ENCODE data around the gene PTH2.

The PTH2 gene

DNA sequence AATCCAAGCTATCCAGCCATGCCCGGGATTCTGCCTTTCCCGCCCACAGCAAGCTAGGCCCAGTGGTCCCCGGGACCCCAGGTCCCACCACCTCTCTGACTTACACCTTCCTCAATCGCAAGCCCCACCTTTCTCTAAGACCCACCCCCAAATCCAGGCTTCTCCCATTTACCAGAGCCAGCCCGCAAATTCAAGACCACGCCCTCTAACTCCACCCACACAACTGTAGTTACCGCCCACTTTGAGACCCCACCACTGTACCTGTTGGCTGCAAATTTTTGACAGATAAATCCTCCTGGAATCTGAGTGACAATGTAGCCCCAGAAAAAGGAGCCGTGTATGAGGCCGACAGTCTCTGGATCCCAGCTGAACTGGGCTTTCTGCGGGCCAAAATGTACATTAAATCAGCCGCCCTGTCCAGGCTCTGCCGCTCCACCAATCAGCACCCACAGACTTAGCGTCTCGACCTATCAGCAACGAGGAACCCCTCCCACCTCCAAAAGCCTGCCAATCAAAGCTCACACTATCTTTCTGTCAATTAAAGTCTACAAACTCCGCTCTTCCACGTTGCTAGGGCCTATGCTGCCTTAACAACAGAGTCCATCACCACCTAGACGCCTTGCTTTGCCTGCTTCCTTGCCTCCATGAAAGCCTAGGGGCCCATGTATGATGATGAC is 11.8 kb upstream of the PTH2 start:
- peak overlapping the region; percentile 28 for H2BK15ac ChIP-seq (ENCODE audit: low read length)
- H4K91ac ChIP-seq (ENCODE audit: low read depth, low read length, poor library complexity) = no peak overlapping the region
- H3K36me3 ChIP-seq (replicated peaks in 1 of 2; ENCODE audit: control insufficient read depth in 2 of 2, insufficient read depth in 2 of 2, low read length in 2 of 2) = no peaks in the 10 kb centered on the region
- H2BK120ac ChIP-seq (ENCODE audit: low read depth, low read length) = no peak overlapping the region
- no peak overlapping the region for H3K14ac ChIP-seq (ENCODE audit: low read length)
- no peak overlapping the region for H3K9ac ChIP-seq (ENCODE audit: low read depth, low read length, poor library complexity)
- no peak overlapping the region for H2BK12ac ChIP-seq (ENCODE audit: low read length)
- DNase-seq (ENCODE audit: low spot score) = no peak
- H2AFZ ChIP-seq (ENCODE audit: low read length) = no peak overlapping the region
- H3K4me3 ChIP-seq (ENCODE audit: low read length in 2 of 2) = no peak overlapping the region
- H3K27ac ChIP-seq (replicated peaks; ENCODE audit: low read length) = no peak overlapping the region
- H3K23ac ChIP-seq (ENCODE audit: low read depth, low read length, poor library complexity) = no peak overlapping the region
- peaks cover 11 to 98% (median 66%) of the 10 kb centered on the region in 3 experiments for H3K27me3 ChIP-seq (ENCODE audit: control insufficient read depth in 3 of 3, insufficient read depth in 3 of 3, low read depth in 1 of 3, low read length in 3 of 3)
- no peak overlapping the region for H3K4ac ChIP-seq (ENCODE audit: low read length)
- peaks cover 3 to 12% of the 10 kb centered on the region in 2 donors for H3K4me1 ChIP-seq (ENCODE audit: control insufficient read depth in 2 of 2, insufficient read depth in 1 of 2, low read depth in 1 of 2, low read length in 2 of 2)
- H3K18ac ChIP-seq (ENCODE audit: low read length) = peak overlapping the region; percentile 7
- no peak overlapping the region for H3K4me2 ChIP-seq (ENCODE audit: insufficient read depth, low read length, poor library complexity, severe bottlenecking)
- H2BK5ac ChIP-seq (ENCODE audit: low read length) = no peak overlapping the region
- peaks cover 12 to 13% of the 10 kb centered on the region in 2 donors for H3K9me3 ChIP-seq (replicated peaks in 1 of 2; ENCODE audit: control insufficient read depth in 2 of 2, insufficient read depth in 1 of 2, low read depth in 1 of 2, low read length in 2 of 2)
- no CpG with 5 or more reads among the region's 18 CpGs for WGBS, 2 donors (ENCODE audit: extremely low coverage in 2 of 2, insufficient read length in 2 of 2, insufficient replicate concordance in 1 of 2)
- H2AK5ac ChIP-seq (ENCODE audit: low read depth, low read length) = peak overlapping the region; percentile 98
- no peak overlapping the region for H4K8ac ChIP-seq (ENCODE audit: low read depth, low read length)
- H3K79me1 ChIP-seq (ENCODE audit: low read depth, low read length) = no peaks in the 10 kb centered on the region

DNA sequence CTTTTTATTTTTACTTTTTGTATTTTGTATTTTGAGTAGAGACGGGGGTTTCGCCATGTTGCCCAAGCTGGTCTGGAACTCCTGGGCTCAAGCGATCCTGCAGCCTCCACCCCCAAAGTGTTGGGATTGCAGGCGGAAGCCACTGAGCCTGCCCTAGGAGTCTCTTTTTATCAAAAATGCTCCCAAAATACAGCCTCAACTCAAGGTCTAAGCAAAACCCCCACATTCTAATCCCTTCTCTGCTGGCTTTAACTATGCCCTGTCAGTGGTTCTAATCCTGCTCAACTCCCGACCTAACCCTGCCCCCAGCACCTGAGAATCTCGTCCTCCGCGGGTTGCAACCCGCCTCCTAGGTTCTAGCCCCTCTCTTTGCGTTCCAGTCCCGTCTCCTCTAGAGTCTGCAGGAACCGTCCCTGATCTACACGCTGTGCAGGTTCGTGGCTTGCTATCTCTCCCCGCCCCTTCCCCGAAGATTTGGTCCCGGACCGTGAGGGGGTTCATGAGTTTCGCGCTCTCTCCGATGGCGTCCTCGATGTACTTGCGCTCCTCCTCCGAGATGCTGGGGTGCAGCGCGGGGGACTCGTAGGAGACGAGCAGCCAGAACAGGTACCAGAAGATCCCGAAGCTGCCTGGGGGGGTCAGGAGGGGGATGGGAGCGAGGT is 10.1 kb upstream of the PTH2 start:
- Histone ChIP-seq H3K79me1 (ENCODE audit: low read depth, low read length) (peaks cover 2% of the 10 kb centered on the region), H3K4me2 (ENCODE audit: insufficient read depth, low read length, poor library complexity, severe bottlenecking) (no peak overlapping the region), H4K8ac (ENCODE audit: low read depth, low read length) (no peak overlapping the region), H3K23ac (ENCODE audit: low read depth, low read length, poor library complexity) (peak overlapping the region; percentile 8), H3K4me1 (ENCODE audit: control insufficient read depth in 2 of 2, insufficient read depth in 1 of 2, low read depth in 1 of 2, low read length in 2 of 2) (peaks cover 16% of the 10 kb centered on the region in 2 donors), H2BK5ac (ENCODE audit: low read length) (no peak overlapping the region), H2BK120ac (ENCODE audit: low read depth, low read length) (no peak overlapping the region), H3K27me3 (ENCODE audit: control insufficient read depth in 3 of 3, insufficient read depth in 3 of 3, low read depth in 1 of 3, low read length in 3 of 3) (peaks cover 11 to 95% (median 54%) of the 10 kb centered on the region in 3 experiments), H2AFZ (ENCODE audit: low read length) (no peak overlapping the region), H3K36me3 (replicated peaks in 1 of 2; ENCODE audit: control insufficient read depth in 2 of 2, insufficient read depth in 2 of 2, low read length in 2 of 2) (no peaks in the 10 kb centered on the region), H3K9ac (ENCODE audit: low read depth, low read length, poor library complexity) (no peak overlapping the region), H3K27ac (replicated peaks; ENCODE audit: low read length) (no peak overlapping the region), H3K4me3 (ENCODE audit: low read length in 2 of 2) (no peak overlapping the region), H3K18ac (ENCODE audit: low read length) (no peak overlapping the region), H2BK12ac (ENCODE audit: low read length) (no peak overlapping the region), H3K4ac (ENCODE audit: low read length) (no peak overlapping the region), H2BK15ac (ENCODE audit: low read length) (peak overlapping the region; percentile 15), H3K9me3 (replicated peaks in 1 of 2; ENCODE audit: control insufficient read depth in 2 of 2, insufficient read depth in 1 of 2, low read depth in 1 of 2, low read length in 2 of 2) (peaks cover 12 to 13% of the 10 kb centered on the region in 2 donors), H4K91ac (ENCODE audit: low read depth, low read length, poor library complexity) (no peak overlapping the region), H3K14ac (ENCODE audit: low read length) (no peak overlapping the region), H2AK5ac (ENCODE audit: low read depth, low read length) (peak overlapping the region; percentile 78)
- no CpG with 5 or more reads among the region's 31 CpGs for WGBS, 2 donors (ENCODE audit: extremely low coverage in 2 of 2, insufficient read length in 2 of 2, insufficient replicate concordance in 1 of 2)
- no peak for DNase-seq (ENCODE audit: low spot score)

DNA sequence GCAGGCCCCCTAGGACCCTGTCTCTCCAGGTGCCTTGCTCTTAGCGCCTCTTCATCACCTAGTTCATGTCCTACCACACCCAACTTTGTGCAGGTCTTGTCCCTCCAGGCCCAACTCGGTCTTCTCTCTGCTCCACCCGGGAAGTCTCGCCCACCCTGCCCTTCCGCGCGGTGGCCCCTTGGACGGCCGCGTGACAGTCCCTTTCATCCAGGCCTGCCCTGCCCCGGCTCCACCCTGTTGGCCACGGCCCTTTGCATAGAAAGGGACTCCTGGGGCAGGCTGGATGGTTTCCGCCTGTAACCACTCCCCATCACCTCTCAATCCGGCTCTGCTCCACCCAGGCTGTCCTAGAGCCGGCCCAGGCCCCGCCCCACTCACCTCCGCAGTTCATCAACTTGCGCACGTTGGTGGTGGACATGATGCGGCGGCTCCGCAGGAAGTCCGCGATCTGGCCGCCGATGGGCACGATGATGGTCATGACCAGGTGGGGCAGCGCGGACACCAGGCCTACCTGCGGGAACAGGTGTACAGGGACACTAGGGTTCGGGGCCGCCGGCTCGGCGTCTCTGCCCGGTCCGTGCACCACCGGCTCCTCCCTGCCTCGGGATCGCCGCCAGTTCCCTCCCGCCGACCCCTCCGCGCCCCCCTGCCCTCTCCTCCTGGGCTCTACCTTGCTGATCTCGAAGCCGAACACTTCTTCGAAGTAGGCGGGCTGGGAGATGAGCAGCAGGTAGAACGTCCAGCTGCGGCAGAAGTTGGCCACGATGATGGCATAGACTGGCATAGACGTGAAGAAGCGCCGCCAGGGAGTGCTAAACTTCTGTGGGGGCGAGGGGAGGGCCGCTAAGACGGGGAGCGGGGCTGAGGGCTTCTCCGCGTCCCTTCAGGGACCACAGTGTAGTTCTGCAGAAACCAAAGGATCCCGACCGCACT is 9.2 kb upstream of the PTH2 start:
- no CpG with 5 or more reads among the region's 63 CpGs for WGBS, 2 donors (ENCODE audit: extremely low coverage in 2 of 2, insufficient read length in 2 of 2, insufficient replicate concordance in 1 of 2)
- peak overlapping the region; percentile 82 for H3K14ac ChIP-seq (ENCODE audit: low read length)
- peak overlapping the region; percentile 73 for H2BK12ac ChIP-seq (ENCODE audit: low read length)
- peaks cover 12 to 13% of the 10 kb centered on the region in 2 donors for H3K9me3 ChIP-seq (replicated peaks in 1 of 2; ENCODE audit: control insufficient read depth in 2 of 2, insufficient read depth in 1 of 2, low read depth in 1 of 2, low read length in 2 of 2)
- no peak overlapping the region for H3K4me3 ChIP-seq (ENCODE audit: low read length in 2 of 2)
- peaks cover 20 to 21% of the 10 kb centered on the region in 2 donors for H3K4me1 ChIP-seq (ENCODE audit: control insufficient read depth in 2 of 2, insufficient read depth in 1 of 2, low read depth in 1 of 2, low read length in 2 of 2)
- H2AFZ ChIP-seq (ENCODE audit: low read length) = no peak overlapping the region
- peak overlapping the region; percentile 49 for H2BK15ac ChIP-seq (ENCODE audit: low read length)
- peak overlapping the region; percentile 84 for H3K4ac ChIP-seq (ENCODE audit: low read length)
- H3K79me1 ChIP-seq (ENCODE audit: low read depth, low read length) = peaks cover 2% of the 10 kb centered on the region
- peak overlapping the region; percentile 17 for H4K8ac ChIP-seq (ENCODE audit: low read depth, low read length)
- H2AK5ac ChIP-seq (ENCODE audit: low read depth, low read length) = peak overlapping the region; percentile 86
- H4K91ac ChIP-seq (ENCODE audit: low read depth, low read length, poor library complexity) = no peak overlapping the region
- peak overlapping the region; percentile 76 for H3K18ac ChIP-seq (ENCODE audit: low read length)
- H2BK120ac ChIP-seq (ENCODE audit: low read depth, low read length) = no peak overlapping the region
- no peak for DNase-seq (ENCODE audit: low spot score)
- H3K27me3 ChIP-seq (ENCODE audit: control insufficient read depth in 3 of 3, insufficient read depth in 3 of 3, low read depth in 1 of 3, low read length in 3 of 3) = peaks cover 10 to 94% (median 53%) of the 10 kb centered on the region in 3 experiments
- no peak overlapping the region for H2BK5ac ChIP-seq (ENCODE audit: low read length)
- H3K4me2 ChIP-seq (ENCODE audit: insufficient read depth, low read length, poor library complexity, severe bottlenecking) = no peak overlapping the region
- no peak overlapping the region for H3K9ac ChIP-seq (ENCODE audit: low read depth, low read length, poor library complexity)
- no peaks in the 10 kb centered on the region for H3K36me3 ChIP-seq (replicated peaks in 1 of 2; ENCODE audit: control insufficient read depth in 2 of 2, insufficient read depth in 2 of 2, low read length in 2 of 2)
- H3K23ac ChIP-seq (ENCODE audit: low read depth, low read length, poor library complexity) = peak overlapping the region; percentile 65
- H3K27ac ChIP-seq (replicated peaks; ENCODE audit: low read length) = no peak overlapping the region

All from neuronal stem cell (in vitro differentiated cells).